HEK293T (cell line): ENCODE results near the gene ABHD13.

Source experiments
- ARNT ChIP-seq: fragments of 450-650 bp; IDR thresholded peaks from 2 replicates; pipeline ENCODE4 v1.6.1; 2017; ENCODE audit warnings: mild to moderate bottlenecking
- ELF4 ChIP-seq: fragments of 450-650 bp; IDR thresholded peaks from 2 replicates; pipeline ENCODE4 v1.6.1; 2017; ENCODE audit warnings: antibody characterized with exemption
- FOXA1 ChIP-seq: fragments of 450-650 bp; IDR thresholded peaks from 2 replicates; pipeline ENCODE4 v1.6.1; 2016; ENCODE audit warnings: mild to moderate bottlenecking
- FOXK2 ChIP-seq: fragments of 450-650 bp; IDR thresholded peaks from 2 replicates; pipeline ENCODE4 v1.6.1; 2016; ENCODE audit warnings: mild to moderate bottlenecking
- FOXM1 ChIP-seq: fragments of 450-650 bp; IDR thresholded peaks from 2 replicates; pipeline ENCODE4 v1.6.1; 2017; ENCODE audit warnings: mild to moderate bottlenecking, borderline replicate concordance
- HDGF ChIP-seq: fragments of 450-650 bp; IDR thresholded peaks from 2 replicates; pipeline ENCODE4 v1.6.1; 2017; ENCODE audit warnings: antibody characterized with exemption, borderline replicate concordance
- L3MBTL2 ChIP-seq: fragments of 450-650 bp; conservative IDR thresholded peaks from 2 replicates; pipeline ENCODE4 v1.6.1; 2016; ENCODE audit warnings: mild to moderate bottlenecking
- NFRKB ChIP-seq: fragments of 450-650 bp; IDR thresholded peaks from 2 replicates; pipeline ENCODE4 v1.6.1; 2016; ENCODE audit warnings: mild to moderate bottlenecking, moderate library complexity
- SP1 ChIP-seq: fragments of 450-650 bp; IDR thresholded peaks from 2 replicates; pipeline ENCODE4 v1.6.1; 2017
- SUZ12 ChIP-seq: fragments of 450-650 bp; IDR thresholded peaks from 2 replicates; pipeline ENCODE4 v1.6.1; 2016; ENCODE audit warnings: mild to moderate bottlenecking
- TARDBP ChIP-seq: fragments of 450-650 bp; IDR thresholded peaks from 2 replicates; pipeline ENCODE4 v1.6.1; 2016
- ZNF384 ChIP-seq: fragments of 450-650 bp; IDR thresholded peaks from 2 replicates; pipeline ENCODE4 v1.6.1; 2016

DNA sequence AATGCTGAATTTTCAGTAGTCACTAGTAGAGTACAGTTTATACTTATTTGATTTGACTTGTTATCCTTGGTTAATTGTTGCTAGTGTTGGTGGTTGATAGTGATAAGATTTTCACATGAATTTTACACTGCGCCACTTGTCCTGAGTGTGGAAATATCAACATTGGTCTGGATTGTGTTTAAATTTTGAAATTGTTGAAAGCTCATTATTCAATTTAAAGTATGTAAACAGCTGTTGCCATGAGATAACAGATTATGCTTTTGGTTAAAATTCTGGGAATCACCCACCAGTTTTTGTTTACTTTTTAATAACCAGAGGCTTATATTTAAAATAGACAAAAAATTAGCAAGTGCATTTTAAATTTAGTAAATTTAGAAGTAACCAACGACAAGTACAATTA lies 39.1 kb downstream of the ABHD13 start:
- TF ChIP-seq HDGF, result no peak
- no peak for TF ChIP-seq SUZ12
- TF ChIP-seq NFRKB, result no peak
- TF ChIP-seq FOXM1, result no peak
- no peak for TF ChIP-seq FOXA1
- no peak for TF ChIP-seq SP1
- no peak for TF ChIP-seq ELF4
- no peak for TF ChIP-seq TARDBP
- no peak for TF ChIP-seq ARNT
- TF ChIP-seq ZNF384, result no peak
- TF ChIP-seq L3MBTL2, result no peak
- no peak for TF ChIP-seq FOXK2
